ENCODE data around the gene GAPDH. TPM values are rescaled to one million over a fixed set of nuclear protein-coding genes. Genes with fewer than 3 reads are reported as not detected.
A peak's percentile ranks its signal among the peaks of the same experiment; 100 is the strongest.
"Not testable (repeated sequence)": the region's sequence is repeated elsewhere in the genome, so short reads cannot be mapped to it uniquely, and the experiment has no call there.

GAPDH gene
- total RNA-seq, 1 experiment from 2014 or later = 7,155 TPM

- Histone ChIP-seq H3K27me3 (replicated peaks) (no peaks in the 10 kb centered on the region), H3K9me3 (replicated peaks) (no peaks in the 10 kb centered on the region)
- DNase-seq (ENCODE audit: low read depth in 1 of 2, low spot score in 2 of 2) = peak in 1 of 2 experiments; percentile 40
Observed at GRCh38 chr12:6555018-6555691, 20.8 kb downstream of the GAPDH start.

GRCh38 chr12:6556496-6556817 is 22.1 kb downstream of the GAPDH start:
- DNase-seq (ENCODE audit: low read depth in 1 of 2, low spot score in 2 of 2); H3K9me3 ChIP-seq (replicated peaks); H3K27me3 ChIP-seq (replicated peaks); H3K27ac ChIP-seq: not testable (repeated sequence)
- Histone ChIP-seq H3K4me1 (replicated peaks) (peaks cover 48% of the 10 kb centered on the region), H3K36me3 (peaks cover 56% of the 10 kb centered on the region), H3K4me3 (peak overlapping the region; percentile 78; the same call in 1 of the 2 replicates)

More at GRCh38 chr12:6555018-6555691, 20.8 kb downstream of the GAPDH start:
- H3K4me1 ChIP-seq (replicated peaks) = peaks cover 59% of the 10 kb centered on the region
- peaks cover 56% of the 10 kb centered on the region for H3K36me3 ChIP-seq
- peak overlapping the region; percentile 78 for H3K4me3 ChIP-seq
- H3K27ac ChIP-seq = no peak overlapping the region

GRCh38 chr12:6556857-6557256 is 22.5 kb downstream of the GAPDH start:
- no peak for DNase-seq (ENCODE audit: low read depth in 1 of 2, low spot score in 2 of 2)
- H3K36me3 ChIP-seq = peaks cover 56% of the 10 kb centered on the region

GRCh38 chr12:6558014-6558760 is 23.9 kb downstream of the GAPDH start:
- not testable (repeated sequence) for H3K27ac ChIP-seq; H3K4me3 ChIP-seq; H3K27me3 ChIP-seq (replicated peaks); H3K9me3 ChIP-seq (replicated peaks)
- Histone ChIP-seq H3K36me3 (peaks cover 68% of the 10 kb centered on the region), H3K4me1 (replicated peaks) (peaks cover 31% of the 10 kb centered on the region)
- peak in 1 of 2 experiments; percentile 56 for DNase-seq (ENCODE audit: low read depth in 1 of 2, low spot score in 2 of 2)

More at GRCh38 chr12:6556857-6557256, 22.5 kb downstream of the GAPDH start:
- Histone ChIP-seq H3K4me3 (no peak overlapping the region), H3K9me3 (replicated peaks) (no peaks in the 10 kb centered on the region), H3K4me1 (replicated peaks) (peaks cover 44% of the 10 kb centered on the region), H3K27me3 (replicated peaks) (no peaks in the 10 kb centered on the region), H3K27ac (no peak overlapping the region)

- Histone ChIP-seq H3K9me3 (replicated peaks) (no peaks in the 10 kb centered on the region), H3K4me1 (replicated peaks) (peaks cover 18% of the 10 kb centered on the region), H3K36me3 (peaks cover 78% of the 10 kb centered on the region), H3K27me3 (replicated peaks) (no peaks in the 10 kb centered on the region), H3K27ac (no peak overlapping the region), H3K4me3 (no peak overlapping the region)
- DNase-seq (ENCODE audit: low read depth in 1 of 2, low spot score in 2 of 2) = no peak
Observed at GRCh38 chr12:6559500-6559899, 25.2 kb downstream of the GAPDH start.

- Histone ChIP-seq H3K27ac (no peak overlapping the region), H3K4me1 (replicated peaks) (peaks cover 6% of the 10 kb centered on the region), H3K9me3 (replicated peaks) (no peaks in the 10 kb centered on the region), H3K4me3 (no peak overlapping the region), H3K36me3 (peaks cover 85% of the 10 kb centered on the region), H3K27me3 (replicated peaks) (no peaks in the 10 kb centered on the region)
- no peak for DNase-seq (ENCODE audit: low read depth in 1 of 2, low spot score in 2 of 2)
Observed at GRCh38 chr12:6560501-6561205, 26.3 kb downstream of the GAPDH start.

GRCh38 chr12:6562881-6563280 is 28.6 kb downstream of the GAPDH start:
- Histone ChIP-seq H3K36me3 (peaks cover 86% of the 10 kb centered on the region), H3K4me1 (replicated peaks) (peaks cover 5% of the 10 kb centered on the region; the same call in 1 of the 2 replicates), H3K27ac (no peak overlapping the region), H3K9me3 (replicated peaks) (no peaks in the 10 kb centered on the region), H3K4me3 (no peak overlapping the region), H3K27me3 (replicated peaks) (no peaks in the 10 kb centered on the region)
- DNase-seq (ENCODE audit: low read depth in 1 of 2, low spot score in 2 of 2) = no peak

- no peak overlapping the region for H3K27ac ChIP-seq
- H3K4me3 ChIP-seq = no peak overlapping the region
- H3K4me1 ChIP-seq (replicated peaks) = peaks cover 8% of the 10 kb centered on the region
- peak; percentile 42 to 69 for DNase-seq (ENCODE audit: low read depth in 1 of 2, low spot score in 2 of 2)
- H3K27me3 ChIP-seq (replicated peaks) = no peaks in the 10 kb centered on the region
- H3K9me3 ChIP-seq (replicated peaks) = no peaks in the 10 kb centered on the region
- H3K36me3 ChIP-seq = peaks cover 92% of the 10 kb centered on the region
Observed at GRCh38 chr12:6563448-6564050, 29.2 kb downstream of the GAPDH start.

- H3K4me3 ChIP-seq = peak overlapping the region; percentile 60
- peaks cover 16% of the 10 kb centered on the region for H3K4me1 ChIP-seq (replicated peaks)
- no peak for DNase-seq (ENCODE audit: low read depth in 1 of 2, low spot score in 2 of 2)
- peaks cover 92% of the 10 kb centered on the region for H3K36me3 ChIP-seq
- no peak overlapping the region for H3K27ac ChIP-seq
- no peaks in the 10 kb centered on the region for H3K27me3 ChIP-seq (replicated peaks)
- no peaks in the 10 kb centered on the region for H3K9me3 ChIP-seq (replicated peaks)
Observed at GRCh38 chr12:6567112-6567670, 32.9 kb downstream of the GAPDH start.

GRCh38 chr12:6569312-6569711 is 35.0 kb downstream of the GAPDH start:
- DNase-seq (ENCODE audit: low read depth in 1 of 2, low spot score in 2 of 2) = no peak
- peaks cover 95% of the 10 kb centered on the region for H3K36me3 ChIP-seq
- no peaks in the 10 kb centered on the region for H3K9me3 ChIP-seq (replicated peaks)
- no peak overlapping the region for H3K27ac ChIP-seq
- H3K4me1 ChIP-seq (replicated peaks) = peaks cover 16% of the 10 kb centered on the region
- no peaks in the 10 kb centered on the region for H3K27me3 ChIP-seq (replicated peaks)
- no peak overlapping the region; the same call in 1 of the 2 replicates for H3K4me3 ChIP-seq

GRCh38 chr12:6569786-6570185 is 35.5 kb downstream of the GAPDH start:
- Histone ChIP-seq H3K27ac (no peak overlapping the region), H3K36me3 (peaks cover 95% of the 10 kb centered on the region)

GRCh38 chr12:6570264-6570887 is 36.1 kb downstream of the GAPDH start:
- Histone ChIP-seq H3K9me3 (replicated peaks) (no peaks in the 10 kb centered on the region), H3K4me1 (replicated peaks) (peaks cover 16% of the 10 kb centered on the region), H3K27ac (no peak overlapping the region), H3K36me3 (peaks cover 95% of the 10 kb centered on the region), H3K27me3 (replicated peaks) (no peaks in the 10 kb centered on the region), H3K4me3 (no peak overlapping the region)
- DNase-seq (ENCODE audit: low read depth in 1 of 2, low spot score in 2 of 2) = peak; percentile 39 to 72

More at GRCh38 chr12:6569786-6570185, 35.5 kb downstream of the GAPDH start:
- Histone ChIP-seq H3K4me1 (replicated peaks) (peaks cover 16% of the 10 kb centered on the region), H3K27me3 (replicated peaks) (no peaks in the 10 kb centered on the region), H3K4me3 (no peak overlapping the region), H3K9me3 (replicated peaks) (no peaks in the 10 kb centered on the region)
- DNase-seq (ENCODE audit: low read depth in 1 of 2, low spot score in 2 of 2) = no peak

GRCh38 chr12:6573001-6573400 is 38.7 kb downstream of the GAPDH start:
- Histone ChIP-seq H3K4me3 (no peak overlapping the region), H3K4me1 (replicated peaks) (peaks cover 11% of the 10 kb centered on the region), H3K36me3 (peaks cover 96% of the 10 kb centered on the region), H3K27ac (no peak overlapping the region), H3K9me3 (replicated peaks) (no peaks in the 10 kb centered on the region), H3K27me3 (replicated peaks) (no peaks in the 10 kb centered on the region)
- no peak for DNase-seq (ENCODE audit: low read depth in 1 of 2, low spot score in 2 of 2)
